Activated effector memory CD4-positive, alpha-beta T cell treated with Interleukin-2 at 50 U/mL for 16 hours (primary cell): ENCODE data around the gene CES3.
"Not testable (repeated sequence)": the region's sequence is repeated elsewhere in the genome, so short reads cannot be mapped to it uniquely, and the experiment has no call there.

Experiments used
- DNase-seq: peaks from one replicate; pipeline ENCODE4 v3.0.0-alpha.2; 2020

The CES3 gene

DNA sequence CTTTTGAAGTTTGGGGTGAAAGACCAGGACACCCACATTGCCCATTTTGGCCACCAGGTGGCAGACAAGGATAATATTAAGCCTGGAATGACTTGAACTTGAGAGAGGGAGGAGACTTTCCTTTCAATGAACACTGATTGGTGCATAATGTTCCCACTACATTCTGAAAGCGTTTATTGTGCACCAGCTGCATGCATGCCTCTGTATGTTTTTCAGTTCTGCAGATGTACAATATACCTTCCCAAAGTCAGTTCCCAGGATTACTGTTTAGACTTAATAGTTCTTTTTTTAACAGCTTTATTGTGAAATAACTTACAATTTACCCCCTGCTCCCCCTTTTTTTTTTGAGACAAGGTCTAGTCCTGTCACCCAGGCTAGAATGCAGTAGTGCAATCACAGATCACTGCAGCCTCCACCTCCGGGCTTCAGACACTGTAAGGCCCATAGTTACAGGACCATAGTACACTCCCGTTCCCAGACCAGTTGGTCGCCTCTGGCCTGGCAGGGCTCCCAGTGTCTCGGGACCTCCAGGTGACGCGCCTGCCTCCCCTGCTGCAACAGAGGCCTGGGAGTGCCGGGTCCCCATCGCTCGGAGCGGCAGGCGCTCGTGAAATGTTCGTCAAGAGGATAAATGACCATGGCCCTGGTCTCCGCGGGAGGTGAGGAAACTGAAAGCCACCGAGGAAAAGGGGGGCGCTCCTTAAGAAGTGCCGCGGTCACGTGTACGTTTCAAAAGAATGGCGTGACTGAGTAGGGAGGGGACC, 13.6 kb upstream of the CES3 start:
- peak; percentile 67 for DNase-seq

- DNase-seq: no peak
Measured at GRCh38 chr16:66948134-66948836, 12.8 kb upstream of the CES3 start.

- DNase-seq: no peak
Measured at GRCh38 chr16:66948837-66949225, 12.2 kb upstream of the CES3 start.

- no peak for DNase-seq
Measured at GRCh38 chr16:66949472-66949871, 11.6 kb upstream of the CES3 start.

GRCh38 chr16:66950437-66950836, 10.6 kb upstream of the CES3 start:
- DNase-seq: no peak

DNA sequence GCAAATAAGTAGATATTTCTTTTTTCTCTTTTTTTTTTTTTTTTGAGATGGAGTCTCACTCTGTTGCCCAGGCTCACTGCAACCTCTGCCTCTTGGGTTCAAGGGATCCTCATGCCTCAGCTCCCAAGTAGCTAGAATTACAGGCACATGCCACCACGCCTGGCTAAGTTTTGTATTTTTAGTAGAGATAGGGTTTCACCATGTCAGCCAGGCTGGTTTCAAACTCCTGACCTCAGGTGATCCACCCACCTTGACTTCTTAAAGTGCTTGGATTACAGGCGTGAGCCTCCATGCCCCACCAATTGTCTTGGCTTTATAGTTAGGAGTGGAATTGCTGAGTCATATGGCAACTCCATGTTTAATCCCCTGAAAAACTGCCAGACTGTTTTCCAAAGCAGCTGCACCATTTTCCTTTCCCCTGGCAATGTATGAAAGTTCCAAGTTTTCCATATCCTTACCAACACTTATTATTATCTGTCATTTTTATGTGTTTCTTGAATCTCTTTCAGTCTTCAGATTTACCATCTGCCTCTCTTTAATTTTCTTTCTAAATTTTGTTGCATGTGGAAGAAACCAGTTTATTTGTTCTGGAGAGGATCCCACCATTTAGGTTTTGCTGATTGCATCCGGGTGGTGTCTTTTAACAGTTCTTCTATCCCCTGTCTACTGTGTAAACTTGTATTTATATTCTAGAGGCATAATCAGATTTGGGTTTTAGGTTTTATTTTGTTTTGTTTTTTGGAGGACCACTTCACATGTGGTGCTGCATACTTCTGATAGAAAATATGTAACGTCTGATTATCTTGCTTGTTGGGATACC, 9.9 kb upstream of the CES3 start:
- no peak for DNase-seq

DNA sequence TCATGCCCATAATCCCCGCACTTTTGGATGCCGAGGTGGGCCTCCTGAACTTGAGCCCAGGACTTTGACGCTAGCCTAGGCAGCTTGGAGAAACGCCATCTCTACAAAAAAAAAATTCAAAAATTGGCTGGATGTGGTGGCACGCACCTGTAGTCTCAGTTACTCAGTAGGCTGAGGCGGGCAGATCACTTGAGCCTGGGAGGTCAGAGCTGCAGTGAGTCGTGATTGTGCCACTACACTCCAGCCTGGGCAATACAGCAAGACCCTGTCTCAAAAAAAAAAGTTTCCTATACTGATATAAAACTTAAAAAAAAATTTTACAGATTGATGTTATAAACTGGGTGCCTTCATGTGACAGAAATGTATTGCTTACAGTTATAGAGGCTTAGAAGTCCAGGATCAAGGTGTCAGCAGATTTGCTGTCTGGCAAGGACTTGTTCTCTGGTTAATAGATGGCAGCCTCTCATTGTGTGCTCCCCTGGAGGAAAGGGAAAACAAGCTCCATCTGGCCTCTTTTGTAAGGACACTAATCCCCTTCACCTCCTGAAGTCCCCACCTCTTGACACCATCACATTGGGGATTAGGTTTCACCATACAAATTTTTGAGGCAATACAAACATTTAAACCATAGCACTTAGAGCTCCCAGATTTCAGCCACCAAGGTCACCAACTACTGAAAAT, 8.5 kb upstream of the CES3 start:
- no peak for DNase-seq

DNA sequence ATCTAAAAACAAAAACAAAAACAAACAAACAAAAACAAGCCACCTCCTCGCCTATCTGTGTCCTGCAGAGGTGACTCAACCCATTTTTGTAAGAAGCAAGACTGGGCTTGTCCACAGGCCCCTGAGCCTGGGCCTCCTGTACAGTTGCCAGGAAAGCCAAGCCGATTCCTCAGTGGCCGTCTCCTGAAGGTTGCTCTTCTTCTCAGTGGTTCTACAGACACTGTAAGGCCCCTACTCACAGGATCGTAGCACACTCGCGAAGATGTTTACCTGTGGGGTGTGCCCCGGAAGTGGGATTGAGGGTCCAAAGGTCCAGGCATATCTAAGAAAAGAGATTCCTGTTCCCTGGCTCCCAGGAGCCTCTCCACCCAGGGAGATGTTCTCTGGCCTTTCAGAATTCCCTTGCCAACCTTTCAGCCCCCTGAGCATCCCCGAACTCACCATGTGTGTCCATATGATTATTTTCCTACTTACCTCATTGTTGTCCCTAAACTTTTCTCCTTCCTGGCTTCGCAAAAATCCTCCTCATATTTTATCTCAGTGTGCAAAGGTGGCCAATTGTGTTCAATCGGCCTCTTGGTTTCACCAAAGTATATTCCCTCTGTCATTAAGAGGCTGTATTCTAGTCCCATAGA, 7.5 kb upstream of the CES3 start:
- DNase-seq: no peak

- DNase-seq: peak; percentile 60
Measured at GRCh38 chr16:66954097-66954659, 6.9 kb upstream of the CES3 start.

- not testable (repeated sequence) for DNase-seq
Measured at GRCh38 chr16:66955363-66956153, 5.5 kb upstream of the CES3 start.

DNA sequence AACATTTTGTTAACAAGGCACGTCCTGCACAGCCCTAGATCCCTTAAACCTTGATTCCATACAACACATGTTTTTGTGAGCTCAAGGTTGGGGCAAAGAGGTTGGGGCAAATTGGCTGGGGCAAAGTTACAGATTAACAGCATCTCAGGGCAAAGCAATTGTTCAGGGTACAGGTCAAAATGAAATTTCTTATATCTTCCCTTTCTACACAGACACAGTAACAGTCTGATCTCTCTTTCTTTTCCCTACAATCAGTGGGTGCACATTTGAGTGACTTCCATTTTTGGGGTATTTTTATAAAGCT, 5.0 kb upstream of the CES3 start:
- not testable (repeated sequence) for DNase-seq

DNA sequence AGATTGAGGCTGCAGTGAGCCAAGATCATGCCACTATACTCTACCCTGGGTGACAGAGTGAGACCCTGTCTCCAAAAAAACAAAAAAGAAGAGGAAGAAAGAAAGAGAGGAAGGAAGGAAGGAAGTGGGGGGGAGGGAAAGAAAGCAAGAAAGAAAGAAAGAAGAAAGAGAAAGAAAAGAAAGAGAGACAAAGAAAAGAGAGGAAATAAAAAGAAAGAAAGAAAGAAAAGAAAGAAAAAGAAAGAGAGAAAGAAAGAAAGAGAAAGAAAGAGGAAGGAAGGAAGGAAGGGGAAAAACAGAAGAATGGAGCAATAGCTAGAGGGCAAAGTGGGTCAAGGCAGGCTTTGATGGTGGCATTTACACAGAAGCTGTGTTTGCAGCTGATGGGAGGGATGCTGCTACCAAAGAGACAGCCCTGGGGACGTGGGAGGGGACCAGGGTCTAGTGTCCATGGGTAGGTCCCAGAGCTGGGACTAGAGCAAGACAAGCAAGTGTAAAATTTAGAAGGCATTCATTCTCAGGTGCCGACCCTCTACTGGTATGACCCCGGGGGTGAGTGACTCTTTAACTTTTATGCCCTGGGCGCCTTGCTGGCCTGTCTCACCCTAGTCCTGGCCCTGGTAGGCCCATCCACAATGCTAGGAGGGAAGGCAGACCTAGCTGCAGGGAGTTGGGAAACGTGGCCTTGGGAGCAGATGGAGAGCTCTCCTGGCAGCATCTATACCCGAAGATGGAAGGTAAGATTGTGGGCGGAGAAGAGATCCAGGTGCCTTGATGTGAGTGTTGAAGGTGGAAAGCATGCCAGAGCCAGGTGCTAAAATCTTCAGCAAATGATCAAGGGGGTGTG, 2.0 kb upstream of the CES3 start:
- DNase-seq: no peak

GRCh38 chr16:66959704-66960161, 1.3 kb upstream of the CES3 start:
- DNase-seq: no peak

GRCh38 chr16:66960270-66960669, 796 bp upstream of the CES3 start:
- no peak for DNase-seq

GRCh38 chr16:66961914-66962313, 848 bp downstream of the CES3 start:
- no peak for DNase-seq

DNA sequence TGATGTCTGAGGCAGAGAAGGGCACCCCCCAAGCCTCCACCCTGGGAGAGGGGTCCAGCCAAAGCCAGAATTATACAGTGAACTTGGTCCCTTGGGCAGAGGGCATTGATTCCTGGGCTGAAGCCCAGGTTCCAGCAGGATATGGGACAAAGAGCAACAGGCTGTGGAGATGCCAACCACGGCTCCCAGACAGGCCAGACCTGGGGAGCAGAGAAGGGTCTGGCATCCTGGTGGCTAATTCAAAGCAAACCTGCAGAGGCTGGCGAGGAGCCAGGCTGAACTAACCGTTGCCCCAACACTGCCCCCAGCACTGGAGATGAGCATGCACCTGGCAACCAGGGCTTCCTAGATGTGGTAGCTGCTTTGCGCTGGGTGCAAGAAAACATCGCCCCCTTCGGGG, 3.0 kb downstream of the CES3 start:
- no peak for DNase-seq

GRCh38 chr16:66968847-66969246, 7.8 kb downstream of the CES3 start:
- no peak for DNase-seq

DNA sequence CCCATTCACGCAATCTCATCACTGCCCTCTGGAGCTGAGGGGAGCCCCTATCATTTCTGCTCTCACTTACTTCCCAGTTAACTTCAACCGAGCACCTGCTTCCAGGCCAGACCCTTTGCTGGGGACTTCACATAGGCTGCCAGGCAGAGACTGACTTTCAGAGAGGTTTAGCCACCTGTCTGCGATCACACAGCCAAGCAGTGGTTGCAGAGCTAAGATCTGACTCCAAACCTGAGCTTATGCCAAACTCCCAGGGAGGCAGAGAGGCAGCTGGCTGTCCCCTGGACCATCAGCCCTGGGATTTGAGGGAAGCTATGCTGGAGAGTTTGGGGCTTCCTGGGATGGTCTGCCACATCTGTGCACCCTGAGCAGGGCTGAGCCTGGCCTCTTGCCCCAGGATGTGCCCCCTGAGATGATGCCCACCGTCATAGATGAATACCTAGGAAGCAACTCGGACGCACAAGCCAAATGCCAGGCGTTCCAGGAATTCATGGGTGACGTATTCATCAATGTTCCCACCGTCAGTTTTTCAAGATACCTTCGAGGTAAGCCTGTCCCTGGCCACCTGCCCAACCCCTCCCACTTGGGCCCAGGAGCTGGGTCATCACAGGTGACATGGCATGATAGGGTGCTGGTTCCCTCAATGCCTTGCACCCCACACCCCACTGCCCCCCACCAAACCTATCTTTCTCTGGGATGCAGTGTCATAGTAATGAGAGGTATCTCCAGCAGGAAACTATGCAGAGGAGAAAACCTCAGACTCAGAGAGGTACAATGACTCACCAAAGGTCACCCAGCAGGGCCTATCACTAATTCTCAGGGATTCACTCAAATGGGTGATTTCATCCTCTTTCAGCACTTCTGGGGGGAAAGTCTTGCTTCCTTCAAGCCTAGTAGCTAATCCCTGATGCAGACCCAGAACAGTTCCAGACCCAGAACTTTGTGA, 10.0 kb downstream of the CES3 start:
- no peak for DNase-seq

DNA sequence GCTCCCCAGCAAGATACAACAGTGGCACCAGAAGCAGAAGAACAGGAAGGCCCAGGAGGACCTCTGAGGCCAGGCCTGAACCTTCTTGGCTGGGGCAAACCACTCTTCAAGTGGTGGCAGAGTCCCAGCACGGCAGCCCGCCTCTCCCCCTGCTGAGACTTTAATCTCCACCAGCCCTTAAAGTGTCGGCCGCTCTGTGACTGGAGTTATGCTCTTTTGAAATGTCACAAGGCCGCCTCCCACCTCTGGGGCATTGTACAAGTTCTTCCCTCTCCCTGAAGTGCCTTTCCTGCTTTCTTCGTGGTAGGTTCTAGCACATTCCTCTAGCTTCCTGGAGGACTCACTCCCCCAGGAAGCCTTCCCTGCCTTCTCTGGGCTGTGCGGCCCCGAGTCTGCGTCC, 11.9 kb downstream of the CES3 start:
- DNase-seq: no peak
